ENCODE results near the gene IGFL2. TPM values are rescaled to one million over a fixed set of nuclear protein-coding genes. Genes with fewer than 3 reads are reported as not detected.
"Not testable (repeated sequence)": the region's sequence is repeated elsewhere in the genome, so short reads cannot be mapped to it uniquely, and the experiment has no call there.

The IGFL2 gene
- total RNA-seq, 1 experiment from 2014 or later: 0.17 TPM

- Histone ChIP-seq H3K36me3 (replicated peaks; ENCODE audit: control insufficient read depth, insufficient read depth, low read length) (no peaks in the 10 kb centered on the region), H3K27me3 (ENCODE audit: control insufficient read depth, insufficient read depth, low read length) (no peaks in the 10 kb centered on the region), H3K4me3 (ENCODE audit: insufficient read depth, low read depth, low read length) (no peak overlapping the region)
- DNase-seq: no peak
These were observed 56.0 kb downstream of the IGFL2 start for GRCh38 chr19:46204008-46204407.

- no peak for DNase-seq
- Histone ChIP-seq H3K27me3 (ENCODE audit: control insufficient read depth, insufficient read depth, low read length) (no peaks in the 10 kb centered on the region), H3K4me3 (ENCODE audit: insufficient read depth, low read depth, low read length) (no peak overlapping the region), H3K36me3 (replicated peaks; ENCODE audit: control insufficient read depth, insufficient read depth, low read length) (no peaks in the 10 kb centered on the region)
These were observed 57.3 kb downstream of the IGFL2 start for GRCh38 chr19:46205183-46205984.

- H3K4me3 ChIP-seq (ENCODE audit: insufficient read depth, low read depth, low read length): no peak overlapping the region
- no peak for DNase-seq
- no peaks in the 10 kb centered on the region for H3K36me3 ChIP-seq (replicated peaks; ENCODE audit: control insufficient read depth, insufficient read depth, low read length)
- H3K27me3 ChIP-seq (ENCODE audit: control insufficient read depth, insufficient read depth, low read length): no peaks in the 10 kb centered on the region
These were observed 58.1 kb downstream of the IGFL2 start for GRCh38 chr19:46206176-46206575.

- DNase-seq: no peak
- Histone ChIP-seq H3K4me3 (ENCODE audit: insufficient read depth, low read depth, low read length) (no peak overlapping the region), H3K27me3 (ENCODE audit: control insufficient read depth, insufficient read depth, low read length) (no peaks in the 10 kb centered on the region), H3K36me3 (replicated peaks; ENCODE audit: control insufficient read depth, insufficient read depth, low read length) (no peaks in the 10 kb centered on the region)
These were observed 58.6 kb downstream of the IGFL2 start for GRCh38 chr19:46206682-46207081.

GRCh38 chr19:46207858-46208257, 59.8 kb downstream of the IGFL2 start:
- not testable (repeated sequence) for DNase-seq; H3K27me3 ChIP-seq (ENCODE audit: control insufficient read depth, insufficient read depth, low read length); H3K36me3 ChIP-seq (replicated peaks; ENCODE audit: control insufficient read depth, insufficient read depth, low read length)

GRCh38 chr19:46209051-46209450, 61.0 kb downstream of the IGFL2 start:
- DNase-seq: no peak
- Histone ChIP-seq H3K27me3 (ENCODE audit: control insufficient read depth, insufficient read depth, low read length) (no peaks in the 10 kb centered on the region), H3K36me3 (replicated peaks; ENCODE audit: control insufficient read depth, insufficient read depth, low read length) (no peaks in the 10 kb centered on the region), H3K4me3 (ENCODE audit: insufficient read depth, low read depth, low read length) (no peak overlapping the region)

More at GRCh38 chr19:46207858-46208257, 59.8 kb downstream of the IGFL2 start:
- not testable (repeated sequence) for H3K4me3 ChIP-seq (ENCODE audit: insufficient read depth, low read depth, low read length)

GRCh38 chr19:46209472-46209871, 61.4 kb downstream of the IGFL2 start:
- Histone ChIP-seq H3K36me3 (replicated peaks; ENCODE audit: control insufficient read depth, insufficient read depth, low read length) (no peaks in the 10 kb centered on the region), H3K4me3 (ENCODE audit: insufficient read depth, low read depth, low read length) (no peak overlapping the region), H3K27me3 (ENCODE audit: control insufficient read depth, insufficient read depth, low read length) (no peaks in the 10 kb centered on the region)
- no peak for DNase-seq

- Histone ChIP-seq H3K4me3 (ENCODE audit: insufficient read depth, low read depth, low read length) (no peak overlapping the region), H3K36me3 (replicated peaks; ENCODE audit: control insufficient read depth, insufficient read depth, low read length) (no peaks in the 10 kb centered on the region), H3K27me3 (ENCODE audit: control insufficient read depth, insufficient read depth, low read length) (no peaks in the 10 kb centered on the region)
- DNase-seq: no peak
These were observed 62.6 kb downstream of the IGFL2 start for GRCh38 chr19:46210669-46211068.

Other genes with a start within 250 kb of the IGFL2 start
- 2.8 and 2.9 TPM in 2 replicates for gene MYPOP, start 245.6 kb upstream of the IGFL2 start, total RNA-seq (2014; rRNA removed; shearing (Covaris generic))
- not detected in 2 replicates for gene NANOS2, start 233.5 kb upstream of the IGFL2 start, total RNA-seq (2014; rRNA removed; shearing (Covaris generic))
- 0.11 and 0.35 TPM in 2 replicates for gene NOVA2, start 174.4 kb upstream of the IGFL2 start, total RNA-seq (2014; rRNA removed; shearing (Covaris generic))
- 12.3 and 16.5 TPM in 2 replicates for gene CCDC61, start 152.8 kb upstream of the IGFL2 start, total RNA-seq (2014; rRNA removed; shearing (Covaris generic))
- not detected in 2 replicates for gene PGLYRP1, start 125.2 kb upstream of the IGFL2 start, total RNA-seq (2014; rRNA removed; shearing (Covaris generic))
- gene IGFL4, start 107.2 kb upstream of the IGFL2 start, total RNA-seq (2014; rRNA removed; shearing (Covaris generic)): 0.11 TPM in 1 of 2 replicates, not detected in the other
- not detected in 2 replicates for gene IGFL3, start 23.6 kb upstream of the IGFL2 start, total RNA-seq (2014; rRNA removed; shearing (Covaris generic))
- not detected in 2 replicates for gene IGFL1, start 81.5 kb downstream of the IGFL2 start, total RNA-seq (2014; rRNA removed; shearing (Covaris generic))
- gene HIF3A, start 148.8 kb downstream of the IGFL2 start, total RNA-seq (2014; rRNA removed; shearing (Covaris generic)): 13.2 and 18.0 TPM in 2 replicates
- gene PPP5C, start 198.8 kb downstream of the IGFL2 start, total RNA-seq (2014; rRNA removed; shearing (Covaris generic)): 85.4 and 92.8 TPM in 2 replicates